Medulla oblongata (tissue), 1 donor: ENCODE measurements around the gene PERP.
"Not testable (repeated sequence)": the region's sequence is repeated elsewhere in the genome, so short reads cannot be mapped to it uniquely, and the experiment has no call there.

Experiments used
- DNase-seq: peaks from one replicate; pipeline ENCODE4 v3.0.0-alpha.2; 2015; ENCODE audit errors: extremely low spot score

PERP gene

DNA sequence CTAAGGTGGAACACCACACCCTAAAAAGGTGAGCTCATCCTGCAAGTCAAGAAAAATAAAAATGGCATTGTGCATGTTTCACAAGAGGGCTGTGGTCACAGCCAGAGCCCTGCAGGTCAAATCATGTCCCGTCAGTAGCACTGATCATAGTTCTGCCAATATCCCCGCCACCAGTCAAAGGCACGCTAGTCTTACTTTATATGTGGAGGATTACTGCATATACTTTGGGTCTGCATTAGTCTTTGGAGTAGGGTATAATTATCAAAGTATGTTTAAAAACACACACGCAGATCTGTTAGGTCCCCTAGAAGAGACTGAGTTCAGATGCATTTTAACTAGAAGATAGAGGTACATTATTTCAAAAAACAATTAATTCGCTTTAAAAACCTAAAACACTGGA lies 1.8 kb downstream of the PERP start:
- no peak for DNase-seq

DNA sequence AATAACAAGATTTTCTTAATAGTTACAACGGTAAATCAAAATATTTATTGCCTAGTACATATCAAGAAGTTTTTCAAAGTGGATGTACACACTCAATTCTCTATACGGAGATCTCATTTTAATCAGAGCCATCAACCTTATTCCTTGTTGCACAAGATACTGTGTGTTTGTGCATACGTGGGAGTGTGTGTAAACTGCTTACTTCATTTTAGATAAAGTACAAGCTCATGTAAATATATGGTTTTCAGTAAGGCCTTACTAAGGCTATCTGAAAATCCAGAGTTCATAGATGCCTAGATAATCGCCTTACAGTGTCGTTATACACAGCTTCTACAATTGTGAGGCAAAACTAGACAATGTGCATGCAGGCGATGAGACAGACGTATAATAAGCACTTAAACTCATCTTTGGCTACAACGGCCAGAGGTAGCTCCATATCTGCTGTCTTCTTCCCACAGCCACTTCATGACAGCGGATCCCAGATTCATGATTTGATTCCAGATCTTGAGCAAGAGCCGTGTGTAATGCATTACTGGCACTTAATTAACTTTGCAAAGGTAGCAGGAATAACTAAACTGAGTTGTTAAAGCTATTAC lies 2.5 kb downstream of the PERP start:
- no peak for DNase-seq

DNA sequence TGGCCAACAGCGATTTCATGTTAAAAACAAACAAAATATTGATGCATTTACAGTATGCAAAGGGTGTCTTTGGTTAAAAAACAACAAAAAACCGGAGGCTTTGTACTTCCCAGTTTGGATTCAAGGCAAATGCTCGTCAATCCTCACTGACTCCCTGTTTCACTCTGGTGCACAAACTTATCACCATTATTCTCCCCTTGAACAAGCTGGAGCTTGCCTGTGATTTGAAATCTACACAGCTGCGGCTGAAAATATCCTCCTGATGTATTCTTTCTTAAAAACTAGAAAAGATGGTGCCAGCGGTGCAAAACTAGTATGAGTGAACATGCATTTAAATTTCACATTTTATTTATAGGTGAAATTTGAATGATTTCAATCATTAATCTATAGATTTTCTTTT lies 3.3 kb downstream of the PERP start:
- DNase-seq, result no peak

DNA sequence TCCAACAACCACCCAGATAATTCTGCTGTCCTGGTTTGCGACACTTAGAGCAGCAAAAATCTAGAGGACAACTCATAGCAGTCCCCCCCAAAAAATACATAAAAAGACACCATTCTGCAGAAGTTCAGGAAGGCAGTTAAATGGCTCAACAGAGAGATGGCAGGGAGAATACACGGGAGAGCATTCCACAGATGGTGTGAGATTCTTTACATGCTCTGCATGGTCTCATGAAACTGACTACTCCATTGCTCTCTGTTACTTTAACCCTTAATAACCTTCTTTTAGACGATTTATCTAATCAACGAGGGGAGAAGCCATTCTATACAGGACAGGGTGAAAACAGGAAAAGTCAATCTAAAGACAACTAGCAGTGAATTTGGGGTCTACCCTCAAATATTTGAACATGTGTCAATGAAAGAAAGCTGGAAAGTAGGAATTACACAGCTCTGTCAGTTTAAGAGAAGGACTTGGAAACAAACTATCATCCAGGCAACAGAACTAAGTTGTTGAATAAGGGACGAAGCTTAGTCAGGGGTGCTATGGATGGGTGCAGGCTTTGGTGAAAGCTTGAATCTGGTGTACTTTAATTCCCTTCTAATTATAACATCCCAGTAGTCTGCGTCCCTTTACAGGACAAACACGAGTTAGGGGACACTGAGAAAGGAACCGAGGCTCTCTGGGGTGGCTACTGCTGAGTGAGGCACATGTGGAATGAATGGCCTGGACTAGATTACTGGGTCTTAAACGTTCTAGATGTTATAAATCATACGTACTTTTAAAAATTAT lies 5.1 kb downstream of the PERP start:
- no peak for DNase-seq

DNA sequence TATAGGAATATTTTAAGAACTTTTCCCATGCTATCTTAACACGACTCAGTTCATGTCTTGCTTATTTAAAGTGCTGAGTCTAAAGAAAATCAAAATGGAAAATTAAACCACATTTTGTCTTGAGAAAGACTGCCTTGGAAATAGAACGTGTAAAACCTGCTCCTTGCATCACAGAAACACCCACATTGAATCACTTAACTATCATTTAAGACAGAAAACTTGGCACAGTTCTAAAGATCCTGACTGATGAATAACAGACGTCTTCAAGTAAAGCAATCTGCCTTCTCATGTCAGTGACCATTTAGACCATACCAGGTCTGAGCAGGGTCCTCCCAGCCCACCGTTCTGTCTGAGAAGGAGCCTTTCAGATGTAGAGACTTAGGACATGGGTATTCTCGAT lies 7.4 kb downstream of the PERP start:
- no peak for DNase-seq

DNA sequence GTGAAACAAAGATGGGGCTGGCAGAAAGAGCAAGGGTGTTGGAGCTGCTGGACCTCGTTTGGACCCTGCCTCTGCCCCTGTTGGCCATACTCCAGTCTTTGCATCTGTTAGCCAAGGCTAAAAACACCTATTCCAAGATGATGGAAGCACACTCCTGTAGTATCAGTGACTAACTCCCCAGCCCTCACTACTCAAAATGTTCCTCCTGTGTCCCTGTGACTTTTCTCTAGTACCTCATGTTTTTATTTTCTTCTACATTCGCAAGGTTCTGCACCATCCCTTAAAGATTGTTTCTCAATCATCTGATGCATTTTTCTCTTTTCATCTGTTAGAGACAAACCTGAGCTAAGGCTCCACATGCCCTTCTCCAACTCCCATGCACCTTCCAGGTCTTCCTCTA lies 8.9 kb downstream of the PERP start:
- DNase-seq, result no peak

DNA sequence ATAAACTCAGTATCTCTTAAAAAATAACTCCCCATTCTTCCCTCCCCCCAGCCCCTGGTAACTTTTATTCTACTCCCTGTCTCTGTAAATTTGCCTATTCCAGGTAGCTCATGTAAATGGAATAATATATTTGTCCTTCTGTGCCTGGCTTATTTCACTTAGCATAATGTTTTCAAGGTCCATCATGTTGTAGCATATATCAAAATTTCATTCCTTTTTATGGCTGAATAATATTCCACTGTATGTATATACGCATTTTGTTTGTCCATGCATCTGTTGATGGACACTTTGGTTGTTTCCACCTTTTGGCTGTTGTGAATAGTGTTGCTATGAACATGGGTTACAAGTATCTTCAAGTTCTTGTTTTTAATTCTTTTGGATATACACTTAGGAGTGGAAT lies 13.0 kb downstream of the PERP start:
- no peak for DNase-seq

DNA sequence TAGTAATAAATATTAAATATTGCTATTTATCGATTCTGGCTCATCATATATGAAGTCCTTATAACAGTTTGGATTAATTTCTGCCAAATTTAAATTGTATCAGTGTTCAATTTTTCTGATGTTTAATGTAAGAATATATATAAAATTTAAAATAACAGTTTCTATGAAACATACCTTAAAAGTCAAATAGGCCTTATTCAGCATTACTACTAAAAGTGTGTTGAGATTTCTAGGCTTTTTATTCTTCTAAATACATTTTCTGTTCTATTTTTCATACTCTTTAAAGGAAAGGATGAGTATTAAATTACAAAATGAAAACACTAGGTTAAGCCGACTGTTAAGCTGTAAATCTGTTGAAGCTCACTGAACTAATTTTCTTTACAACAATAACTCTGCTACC lies 13.6 kb downstream of the PERP start:
- DNase-seq, result no peak

DNA sequence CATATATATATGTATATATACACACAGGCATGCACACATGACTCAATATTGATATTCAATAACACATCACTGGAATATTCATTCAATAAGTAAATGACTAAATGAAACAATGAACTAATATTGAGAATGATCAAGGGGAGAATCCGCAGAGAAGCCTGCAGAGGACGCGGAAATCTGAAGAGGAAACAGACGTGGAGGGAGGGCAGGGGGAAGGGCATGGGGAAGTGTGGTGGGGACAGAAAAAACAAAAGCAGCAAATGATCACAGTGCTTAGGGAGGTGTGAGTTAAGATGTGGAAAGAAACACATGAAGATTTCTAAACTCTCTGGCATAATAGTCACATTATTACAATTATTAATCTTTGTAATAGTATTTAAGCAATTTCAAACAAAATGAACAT lies 14.5 kb downstream of the PERP start:
- no peak for DNase-seq

DNA sequence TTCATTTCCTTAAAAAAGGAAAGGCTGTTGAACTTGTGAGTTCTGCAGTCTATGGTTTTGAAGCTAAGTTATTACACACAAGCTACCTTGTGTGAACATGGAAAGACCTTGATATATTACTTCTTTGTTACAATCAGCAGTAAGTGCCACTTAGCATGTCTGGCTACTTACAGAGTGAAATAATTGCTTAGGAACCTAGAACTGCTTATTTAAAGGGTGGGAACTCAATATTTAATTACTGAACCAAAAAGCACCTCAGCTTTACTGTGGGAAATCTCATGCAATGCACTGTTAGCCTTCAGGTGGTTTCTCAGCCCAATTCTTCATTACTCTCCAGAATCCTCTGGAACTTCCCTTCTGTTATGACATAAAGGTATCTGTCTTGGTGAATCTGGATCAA lies 17.9 kb downstream of the PERP start:
- DNase-seq, result no peak

DNA sequence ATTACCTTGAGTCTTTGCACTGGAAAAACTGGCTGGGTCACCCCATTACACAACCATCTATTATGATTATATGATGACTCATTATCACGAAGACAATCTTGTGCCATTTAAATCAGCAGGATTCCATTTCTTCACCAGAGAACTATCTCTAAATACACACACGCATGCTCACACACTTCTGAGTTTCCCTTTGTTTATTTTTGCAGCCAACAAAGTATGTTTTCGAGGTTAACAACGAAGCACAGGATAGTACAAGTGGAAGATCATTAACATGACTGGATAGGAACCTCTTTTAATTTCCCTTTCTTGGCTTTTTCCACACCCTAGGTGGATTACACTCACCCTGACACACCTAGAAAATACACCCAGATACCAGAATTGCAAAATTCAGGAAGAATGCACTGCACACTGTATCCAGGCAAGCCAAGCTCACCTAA lies 18.9 kb downstream of the PERP start:
- no peak for DNase-seq

DNA sequence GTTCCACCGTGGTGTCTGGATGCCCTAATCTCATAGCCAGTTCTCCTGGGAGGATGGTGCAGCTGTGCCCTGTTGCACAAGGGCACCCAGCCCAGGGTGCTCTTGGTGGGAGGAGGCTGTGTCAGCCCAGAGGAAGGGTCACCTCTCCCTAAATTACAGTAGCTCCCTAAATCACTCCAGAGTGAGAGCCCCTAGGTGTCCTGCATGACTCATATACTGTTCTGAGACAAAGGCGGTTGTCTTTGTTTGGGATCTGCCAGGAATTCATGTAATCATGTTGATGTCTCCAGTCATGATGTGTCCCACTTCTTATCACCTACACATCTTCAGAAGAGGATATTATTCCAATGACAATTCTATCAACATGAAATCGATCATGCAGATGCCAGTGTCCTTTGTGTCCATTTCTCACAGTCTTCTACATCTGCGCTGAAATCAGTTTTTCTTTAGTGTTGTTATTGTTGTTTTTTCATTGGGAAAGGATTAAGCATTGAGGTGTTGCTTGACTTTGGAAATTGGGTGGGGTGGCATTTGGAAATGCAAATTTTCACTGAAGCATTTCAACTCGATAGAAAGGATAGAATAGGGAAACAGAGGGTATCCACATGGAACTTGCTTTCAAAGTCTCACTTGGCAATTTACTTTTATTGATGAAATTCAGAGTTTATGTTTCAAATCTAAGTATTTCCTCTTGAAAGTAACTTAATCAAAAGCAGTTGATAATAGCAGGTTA lies 19.5 kb downstream of the PERP start:
- no peak for DNase-seq

DNA sequence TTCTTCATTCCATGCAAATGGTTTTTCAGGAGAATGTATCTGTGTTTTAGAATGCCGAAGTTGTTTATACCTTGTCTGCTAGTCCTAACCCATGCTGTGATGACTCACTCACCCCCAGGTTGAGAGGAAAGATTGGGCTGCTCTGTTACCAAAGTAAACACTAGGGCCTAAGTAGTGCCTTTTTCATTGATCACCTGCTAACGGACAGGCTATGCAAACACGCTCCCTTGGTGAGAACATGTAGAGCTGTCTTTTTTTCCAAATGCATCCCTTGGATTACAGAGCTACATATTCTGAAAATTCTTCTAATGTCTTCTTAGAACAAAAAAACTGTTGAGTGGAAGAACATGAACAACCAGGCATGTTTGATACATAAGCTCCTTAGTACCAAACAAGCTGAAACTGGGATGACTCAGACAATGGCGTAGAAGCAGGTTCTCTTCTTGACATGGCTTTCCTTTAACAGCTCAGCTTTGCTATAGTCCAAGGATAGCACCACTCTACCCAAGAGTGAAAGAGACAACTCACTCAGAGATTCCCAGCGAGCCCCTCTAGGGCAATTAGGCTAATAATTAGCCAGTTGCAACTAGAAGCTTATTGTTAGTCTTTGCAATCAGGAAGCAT lies 20.5 kb downstream of the PERP start:
- no peak for DNase-seq

DNA sequence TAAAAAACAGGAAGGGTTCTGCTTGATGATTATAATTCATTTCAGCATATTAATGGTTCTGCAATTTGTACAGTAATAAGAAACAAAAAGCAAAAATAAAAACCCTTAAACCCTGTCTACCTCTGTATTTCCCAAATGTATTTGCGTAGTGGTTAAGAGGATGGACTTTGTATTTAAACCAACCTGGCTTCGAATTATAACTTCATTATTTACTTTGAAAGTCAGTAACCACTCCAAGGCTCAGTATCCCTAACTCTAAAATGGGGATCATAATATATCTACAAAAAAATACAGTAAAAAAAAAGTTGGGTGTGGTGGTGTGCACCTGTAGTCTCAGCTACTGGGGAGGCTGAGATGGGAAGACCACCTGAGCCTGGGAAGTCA lies 21.4 kb downstream of the PERP start:
- no peak for DNase-seq

DNA sequence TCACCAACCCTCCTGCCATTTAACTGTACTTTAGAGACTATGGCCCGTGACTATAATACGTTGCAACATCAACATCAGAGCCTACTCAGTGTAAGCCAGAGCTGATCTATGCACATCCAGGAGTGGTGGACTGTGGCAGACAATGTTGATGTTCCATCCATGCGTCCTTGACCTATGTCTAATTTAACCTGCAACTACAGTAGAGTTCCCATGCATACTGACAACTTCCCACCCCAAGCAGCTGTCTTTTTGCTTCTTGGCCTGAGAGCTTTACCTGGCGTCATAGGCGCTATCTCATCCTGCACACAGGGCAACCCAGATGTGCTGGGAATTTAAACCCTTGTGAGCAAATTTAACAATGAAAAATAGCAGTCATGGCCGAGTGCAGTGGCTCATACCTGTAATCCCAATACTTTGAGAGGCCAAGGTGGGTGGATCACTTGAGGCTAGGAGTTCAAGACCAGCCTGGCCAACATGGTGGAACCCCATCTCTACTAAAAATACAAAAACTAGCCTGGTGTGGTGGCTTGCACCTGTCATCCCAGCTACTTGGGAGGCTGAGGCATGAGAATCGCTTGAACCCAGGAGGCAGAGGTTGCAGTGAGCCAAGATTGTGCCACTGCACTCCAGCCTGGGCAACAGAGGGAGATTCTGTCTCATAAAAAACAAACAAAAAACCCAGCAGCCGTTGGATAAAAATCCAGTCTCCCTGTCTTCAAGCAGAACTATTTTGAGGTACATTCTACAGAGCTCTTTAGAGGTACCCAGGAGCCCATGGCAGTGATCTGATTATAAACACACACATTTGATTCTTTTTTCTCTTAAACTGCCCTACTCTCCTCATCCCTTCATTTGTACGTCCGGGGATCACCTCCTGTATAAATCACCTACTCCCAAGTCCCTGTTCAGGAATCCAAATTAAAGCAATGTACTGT lies 22.0 kb downstream of the PERP start:
- no peak for DNase-seq

DNA sequence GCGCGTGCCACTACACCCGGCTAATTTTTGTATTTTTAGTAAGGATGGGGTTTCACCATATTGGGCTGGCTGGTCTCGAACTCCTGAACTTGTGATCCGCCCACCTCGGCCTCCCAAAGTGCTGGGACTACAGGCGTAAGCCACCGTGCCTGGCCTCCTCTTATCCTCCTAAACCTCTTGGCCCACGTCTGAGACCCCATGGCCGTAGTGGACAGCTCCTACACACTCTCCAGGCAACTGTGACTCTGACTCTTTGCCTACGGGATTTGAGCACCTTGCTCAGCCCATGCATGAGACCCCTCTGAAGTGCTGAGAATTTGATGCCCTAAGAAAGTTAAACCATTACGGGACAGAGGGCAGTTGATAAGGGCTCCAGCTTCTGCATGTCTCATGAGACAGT lies 25.0 kb downstream of the PERP start:
- no peak for DNase-seq

DNA sequence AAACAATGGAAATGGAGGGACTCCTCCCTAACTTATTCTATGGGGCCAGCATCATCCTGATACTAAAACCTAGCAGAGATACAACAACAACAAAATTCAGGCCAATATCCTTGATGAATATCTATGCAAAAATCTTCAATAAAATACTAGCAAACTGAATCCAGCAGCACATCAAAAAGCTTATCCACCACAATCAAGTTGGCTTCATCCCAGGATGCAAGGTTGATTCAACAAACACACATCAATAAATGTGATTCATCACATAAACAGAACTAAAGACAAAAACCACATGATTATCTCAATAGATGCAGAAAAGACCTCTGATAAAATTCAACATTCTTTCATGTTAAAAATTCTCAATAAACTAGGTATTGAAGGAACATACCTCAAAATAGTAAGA lies 27.7 kb downstream of the PERP start:
- DNase-seq, result not testable (repeated sequence)

DNA sequence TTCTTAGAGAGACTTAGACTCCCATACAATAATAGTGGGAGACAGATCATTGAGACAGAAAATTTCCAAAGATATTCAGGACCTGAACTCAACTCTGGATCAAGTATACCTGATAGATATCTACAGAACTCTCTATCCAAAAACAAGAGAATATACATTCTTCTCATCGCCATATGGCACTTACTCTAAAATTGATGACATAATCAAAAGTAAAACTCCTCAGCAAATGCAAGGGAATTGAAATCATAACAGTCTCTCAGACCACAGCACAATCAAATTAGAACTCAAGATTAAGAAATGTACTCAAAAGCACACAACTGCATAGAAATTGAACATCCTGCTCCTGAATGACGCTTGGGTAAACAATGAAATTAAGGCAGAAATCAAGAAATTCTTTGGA lies 28.7 kb downstream of the PERP start:
- no peak for DNase-seq

DNA sequence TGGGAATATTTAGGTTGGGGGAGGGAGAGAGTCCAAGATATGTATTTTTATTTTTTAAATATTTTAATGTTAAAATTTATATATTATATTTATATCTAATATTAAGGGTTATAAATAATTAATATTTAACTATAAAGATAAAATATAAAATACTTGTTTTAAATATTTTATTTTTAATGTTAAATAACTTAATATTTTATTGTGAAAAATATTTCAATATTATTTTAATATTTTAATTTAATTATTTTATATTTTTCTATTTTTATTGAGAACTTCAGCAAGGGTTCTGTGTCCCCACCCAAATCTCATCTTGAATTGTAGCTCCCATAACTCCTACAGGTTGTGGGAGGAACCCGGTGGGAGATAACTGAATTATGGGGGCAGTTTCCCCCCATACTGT lies 34.0 kb downstream of the PERP start:
- no peak for DNase-seq

DNA sequence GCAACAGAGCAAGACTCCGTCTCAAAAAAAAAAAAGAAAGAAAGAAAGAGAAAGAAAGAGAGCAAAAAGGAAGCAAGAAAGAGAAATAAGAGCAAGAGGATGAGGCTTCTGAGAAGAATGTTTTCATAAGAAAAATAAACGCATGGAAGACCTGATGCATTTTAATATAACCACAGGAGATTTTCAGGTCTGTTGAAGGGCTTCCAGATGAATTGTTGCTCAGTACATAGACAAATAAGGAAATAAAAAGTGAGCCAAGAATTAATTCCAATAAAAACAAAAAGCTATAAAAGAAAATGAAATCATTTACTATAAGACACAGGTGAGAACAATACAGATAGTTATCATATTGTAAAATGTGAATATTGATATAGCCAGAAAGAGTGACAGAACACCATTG lies 43.5 kb downstream of the PERP start:
- no peak for DNase-seq

DNA sequence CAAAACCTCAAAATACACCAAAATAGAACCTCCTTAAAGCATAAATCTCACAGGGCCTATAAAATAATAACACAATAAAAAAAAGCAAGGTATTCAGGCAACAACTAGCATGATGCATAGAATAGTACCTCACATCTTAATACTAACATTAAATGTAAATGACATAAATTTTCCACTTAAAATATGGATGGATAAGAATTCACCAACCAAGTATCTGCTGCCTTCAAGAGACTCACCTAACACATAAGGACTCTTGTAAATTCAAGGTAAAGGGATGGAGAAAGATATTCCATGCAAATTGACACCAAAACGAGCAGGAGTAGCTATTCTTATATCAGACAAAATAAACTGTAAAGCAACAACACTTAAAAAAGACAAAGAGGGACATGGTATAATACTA lies 52.2 kb downstream of the PERP start:
- DNase-seq, result no peak

DNA sequence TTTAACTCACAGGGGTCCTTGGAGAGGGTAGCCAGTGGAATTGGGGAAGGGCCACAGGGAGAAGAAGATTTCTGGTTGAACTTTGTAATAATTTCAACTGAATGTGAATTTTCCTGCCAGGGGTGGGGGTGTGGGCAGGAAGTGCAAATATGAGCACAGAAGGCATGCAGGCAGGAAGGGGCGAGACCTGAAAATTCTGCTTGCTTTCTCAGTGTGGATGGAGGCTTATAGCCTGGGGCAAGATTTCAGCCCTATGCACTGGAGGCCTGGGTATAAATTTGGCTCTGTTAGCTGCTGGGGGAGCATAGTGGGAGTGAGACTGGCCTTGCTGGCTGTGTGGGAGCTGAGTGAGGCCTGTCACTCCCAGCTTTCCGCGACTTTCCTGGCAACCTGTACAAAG lies 54.4 kb downstream of the PERP start:
- no peak for DNase-seq
